HG03558 (cell line): ENCODE data around the gene PDS5B.
"Not testable (repeated sequence)": the region's sequence is repeated elsewhere in the genome, so short reads cannot be mapped to it uniquely, and the experiment has no call there.

Experiments
- ATAC-seq: cut with Tn5 transposase; IDR thresholded peaks from one replicate; pipeline ENCODE4 v1.9.1; 2021; ENCODE audit warnings: moderate number of reproducible peaks; ENCODE audit not compliant: unreplicated experiment; ENCODE audit errors: extremely low read depth

The PDS5B gene, protein sequence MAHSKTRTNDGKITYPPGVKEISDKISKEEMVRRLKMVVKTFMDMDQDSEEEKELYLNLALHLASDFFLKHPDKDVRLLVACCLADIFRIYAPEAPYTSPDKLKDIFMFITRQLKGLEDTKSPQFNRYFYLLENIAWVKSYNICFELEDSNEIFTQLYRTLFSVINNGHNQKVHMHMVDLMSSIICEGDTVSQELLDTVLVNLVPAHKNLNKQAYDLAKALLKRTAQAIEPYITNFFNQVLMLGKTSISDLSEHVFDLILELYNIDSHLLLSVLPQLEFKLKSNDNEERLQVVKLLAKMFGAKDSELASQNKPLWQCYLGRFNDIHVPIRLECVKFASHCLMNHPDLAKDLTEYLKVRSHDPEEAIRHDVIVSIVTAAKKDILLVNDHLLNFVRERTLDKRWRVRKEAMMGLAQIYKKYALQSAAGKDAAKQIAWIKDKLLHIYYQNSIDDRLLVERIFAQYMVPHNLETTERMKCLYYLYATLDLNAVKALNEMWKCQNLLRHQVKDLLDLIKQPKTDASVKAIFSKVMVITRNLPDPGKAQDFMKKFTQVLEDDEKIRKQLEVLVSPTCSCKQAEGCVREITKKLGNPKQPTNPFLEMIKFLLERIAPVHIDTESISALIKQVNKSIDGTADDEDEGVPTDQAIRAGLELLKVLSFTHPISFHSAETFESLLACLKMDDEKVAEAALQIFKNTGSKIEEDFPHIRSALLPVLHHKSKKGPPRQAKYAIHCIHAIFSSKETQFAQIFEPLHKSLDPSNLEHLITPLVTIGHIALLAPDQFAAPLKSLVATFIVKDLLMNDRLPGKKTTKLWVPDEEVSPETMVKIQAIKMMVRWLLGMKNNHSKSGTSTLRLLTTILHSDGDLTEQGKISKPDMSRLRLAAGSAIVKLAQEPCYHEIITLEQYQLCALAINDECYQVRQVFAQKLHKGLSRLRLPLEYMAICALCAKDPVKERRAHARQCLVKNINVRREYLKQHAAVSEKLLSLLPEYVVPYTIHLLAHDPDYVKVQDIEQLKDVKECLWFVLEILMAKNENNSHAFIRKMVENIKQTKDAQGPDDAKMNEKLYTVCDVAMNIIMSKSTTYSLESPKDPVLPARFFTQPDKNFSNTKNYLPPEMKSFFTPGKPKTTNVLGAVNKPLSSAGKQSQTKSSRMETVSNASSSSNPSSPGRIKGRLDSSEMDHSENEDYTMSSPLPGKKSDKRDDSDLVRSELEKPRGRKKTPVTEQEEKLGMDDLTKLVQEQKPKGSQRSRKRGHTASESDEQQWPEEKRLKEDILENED (N-terminal part only)

DNA sequence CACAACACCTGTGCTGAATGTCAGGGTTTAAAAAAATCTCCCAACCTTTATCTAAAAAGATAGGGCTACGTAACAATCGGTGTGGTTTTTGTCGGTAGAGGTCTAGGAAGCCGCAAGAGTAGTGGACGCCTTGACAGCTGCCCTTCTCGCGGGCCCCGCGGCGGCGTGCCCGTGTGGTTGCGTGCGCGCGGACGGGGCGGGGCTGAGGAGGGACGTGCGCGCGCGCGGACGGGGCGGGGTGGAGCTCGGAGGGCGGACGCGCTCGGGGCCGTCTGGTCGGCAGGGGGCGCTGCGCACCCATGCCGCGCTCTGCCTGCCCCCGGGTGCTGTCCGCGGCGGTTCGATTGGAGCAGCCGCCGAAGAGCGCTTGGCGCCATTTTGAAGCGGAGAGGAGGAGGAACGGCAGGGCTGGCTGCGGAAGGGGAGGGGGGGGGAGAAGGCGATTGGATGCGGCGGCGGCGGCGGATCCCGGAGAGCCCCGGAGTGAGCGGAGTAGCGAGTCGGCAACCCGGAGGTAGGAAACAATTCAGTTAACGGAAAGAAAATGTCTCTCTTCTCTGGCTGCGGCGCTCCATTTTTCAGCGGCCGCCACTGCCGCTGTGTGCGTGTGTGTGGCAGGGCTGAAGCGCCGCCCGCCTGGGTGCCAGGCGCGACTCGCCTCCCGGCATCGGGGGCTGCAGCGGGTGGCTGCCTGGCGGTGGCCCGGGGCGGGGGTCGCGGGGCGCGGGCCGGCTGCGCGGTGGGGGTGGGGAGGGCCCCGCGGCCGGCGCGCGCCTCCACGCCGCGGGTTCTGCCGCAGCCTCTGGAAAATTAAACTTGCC, at the start of gene PDS5B:
Gene PDS5B (plus strand): TSS at position 373 of the 821 bp plus-strand sequence. CDS start 62,321 bp downstream, outside the sequence.
- peak; percentile 63 for ATAC-seq

DNA sequence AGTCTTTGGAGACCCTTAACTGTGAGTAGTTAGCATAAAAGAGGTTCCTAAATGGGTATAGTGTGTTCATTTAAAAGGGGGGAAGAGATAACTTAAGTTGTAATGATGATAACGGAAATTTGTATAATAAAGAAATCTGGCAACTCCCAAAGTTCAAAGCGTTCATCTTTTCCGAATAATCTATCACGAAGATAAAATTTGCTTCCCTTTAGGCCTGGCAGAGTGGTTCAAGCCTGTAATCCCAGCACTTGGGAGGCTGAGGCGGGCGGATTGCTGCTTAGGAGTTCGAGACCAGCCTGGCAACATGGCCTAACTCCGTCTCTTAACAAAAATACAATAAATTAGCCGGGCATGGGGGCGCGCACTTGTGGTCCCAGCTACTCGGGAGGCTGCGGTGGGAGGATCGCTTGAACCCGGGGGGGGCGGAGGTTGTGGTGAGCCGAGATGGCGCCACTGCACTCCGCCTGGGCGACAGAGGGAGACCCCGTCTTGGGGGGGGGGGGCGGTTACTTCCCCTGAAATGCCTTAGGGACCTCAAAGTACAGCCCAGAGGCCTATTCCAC, 48.6 kb upstream of the PDS5B start:
- ATAC-seq, result no peak

DNA sequence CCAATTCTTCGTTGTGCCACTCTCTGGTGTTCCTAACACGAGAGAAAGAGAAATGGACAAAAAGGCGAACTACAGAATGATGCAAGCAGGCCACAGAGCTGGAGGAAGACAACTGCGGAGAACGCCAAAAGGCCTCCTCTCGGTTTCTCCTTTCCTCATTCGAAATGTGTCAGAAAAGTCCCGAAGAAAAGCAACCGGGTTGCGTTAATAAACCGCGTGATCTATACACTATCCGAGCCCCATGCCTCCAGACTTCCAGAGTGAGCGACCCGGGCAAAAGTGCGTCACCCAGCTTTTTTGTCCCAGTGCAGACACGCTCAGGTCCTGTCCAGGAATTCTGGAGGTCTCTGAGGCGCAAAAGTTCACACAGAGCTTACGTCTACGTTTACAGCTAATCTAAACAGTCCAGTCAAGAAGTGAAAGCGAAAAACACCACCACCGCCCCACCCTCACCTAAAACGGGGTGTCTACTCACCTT, 48.1 kb upstream of the PDS5B start:
- peak; percentile 38 for ATAC-seq

- ATAC-seq, result peak; percentile 93
These were observed 47.5 kb upstream of the PDS5B start, which contains the start of gene N4BP2L2 for GRCh38 chr13:32538621-32539246. Gene N4BP2L2, minus strand, starts transcription at chr13:32538795. Its CDS starts 1,768 bp downstream, at chr13:32537027.

GRCh38 chr13:32542221-32542620, 44.0 kb upstream of the PDS5B start:
- no peak for ATAC-seq

- no peak for ATAC-seq
These were observed 41.2 kb upstream of the PDS5B start for GRCh38 chr13:32545083-32545482.

DNA sequence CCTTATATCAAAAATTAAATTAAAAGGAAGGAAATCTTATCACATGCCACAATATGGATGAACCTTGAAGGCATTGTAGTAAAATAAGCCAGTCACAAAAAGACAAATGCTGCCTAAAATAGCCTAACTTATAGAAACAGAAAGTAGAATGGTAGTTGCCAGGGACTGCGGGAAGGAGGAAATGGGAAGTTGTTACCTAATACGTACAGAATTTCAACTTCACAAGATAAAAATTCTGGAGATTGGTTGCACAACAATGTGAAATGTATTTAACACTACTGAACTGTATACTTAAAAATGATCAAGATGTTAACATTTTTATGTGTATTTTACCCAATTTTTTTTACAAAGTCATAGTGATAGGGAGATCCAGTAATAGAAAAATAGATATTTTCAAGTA, 37.4 kb upstream of the PDS5B start:
- no peak for ATAC-seq

- ATAC-seq, result no peak
These were observed 36.5 kb upstream of the PDS5B start for GRCh38 chr13:32549788-32550187.

GRCh38 chr13:32553720-32554119, 32.5 kb upstream of the PDS5B start:
- no peak for ATAC-seq

DNA sequence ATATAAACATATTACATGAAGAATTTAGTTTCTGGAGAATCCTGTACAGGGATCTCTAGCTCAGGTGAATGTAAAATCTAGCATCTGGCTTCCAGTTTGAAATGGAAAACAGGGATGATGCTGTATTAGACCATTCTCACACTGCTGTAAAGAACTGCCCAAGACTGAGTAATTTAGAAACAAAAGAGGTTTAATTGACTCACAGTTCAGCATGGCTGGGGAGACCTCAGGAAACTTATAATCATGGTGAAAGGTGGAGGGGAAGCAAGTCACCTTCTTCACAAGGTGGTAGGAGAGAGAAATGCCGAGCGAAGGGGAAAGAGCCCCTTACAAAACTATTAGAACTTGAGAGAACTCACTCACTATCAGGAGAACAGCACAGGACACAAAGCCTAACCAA, 30.6 kb upstream of the PDS5B start:
- no peak for ATAC-seq

DNA sequence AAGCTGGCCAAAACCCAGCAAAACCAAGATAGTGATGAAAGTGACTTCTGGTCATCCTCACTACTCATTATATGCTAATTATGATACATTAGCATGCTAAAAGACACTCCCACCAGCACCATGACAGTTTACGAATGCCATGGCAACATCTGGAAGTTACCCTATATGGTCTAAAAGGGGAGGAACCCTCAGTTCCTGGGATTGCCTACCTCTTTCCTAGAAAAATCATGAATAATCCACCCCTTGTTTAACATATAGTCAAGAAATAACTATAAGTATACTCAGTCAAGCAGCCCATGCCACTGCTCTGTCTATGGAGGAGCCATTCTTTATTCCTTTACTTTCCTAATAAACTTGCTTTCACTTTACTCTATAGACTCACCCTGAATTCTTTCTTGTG, 25.4 kb upstream of the PDS5B start:
- not testable (repeated sequence) for ATAC-seq

DNA sequence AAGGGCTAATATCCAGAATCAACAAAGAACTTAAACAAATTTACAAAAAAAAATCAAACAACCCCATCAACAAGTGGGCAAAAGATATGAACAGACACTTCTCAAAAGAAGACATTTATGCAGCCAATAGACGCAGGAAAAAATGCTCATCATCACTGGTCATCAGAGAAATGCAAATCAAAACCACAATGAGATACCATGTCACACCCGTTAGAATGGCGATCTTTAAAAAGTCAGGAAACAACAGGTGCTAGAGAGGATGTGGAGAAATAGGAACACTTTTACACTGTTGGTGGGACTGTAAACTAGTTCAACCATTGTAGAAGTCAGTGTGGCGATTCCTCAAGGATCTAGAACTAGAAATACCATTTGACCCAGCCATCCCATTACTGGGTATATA, 10.6 kb upstream of the PDS5B start:
- ATAC-seq, result not testable (repeated sequence)

GRCh38 chr13:32577032-32577431, 9.2 kb upstream of the PDS5B start:
- no peak for ATAC-seq

DNA sequence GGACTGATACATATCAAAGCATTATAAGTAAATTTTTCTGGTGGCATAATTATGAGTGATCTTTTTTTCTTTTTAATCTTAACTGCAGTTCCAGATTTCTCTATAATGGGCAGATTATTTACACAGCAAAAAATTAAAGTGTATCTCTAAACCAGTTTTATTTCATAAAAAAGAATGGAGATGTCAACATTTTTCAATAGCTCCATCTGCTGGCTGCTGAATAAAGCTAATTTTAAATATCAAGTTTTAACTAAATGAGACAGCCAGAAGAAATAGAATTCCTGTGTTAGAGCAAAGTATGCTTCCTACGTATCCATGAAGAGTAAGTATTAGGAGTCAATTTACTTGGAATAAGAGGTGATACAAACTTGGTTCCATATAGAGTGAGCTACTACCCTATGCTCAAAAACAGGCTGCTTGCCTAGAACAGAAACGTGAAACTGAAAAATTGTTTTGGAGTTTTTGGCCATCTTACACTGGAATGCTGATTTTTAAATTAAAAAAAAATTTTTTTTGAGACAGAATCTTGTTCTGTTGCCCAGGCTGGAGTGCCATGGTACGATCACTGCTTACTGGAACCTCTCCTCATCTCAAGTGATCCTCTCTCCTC, 5.0 kb upstream of the PDS5B start:
- no peak for ATAC-seq

DNA sequence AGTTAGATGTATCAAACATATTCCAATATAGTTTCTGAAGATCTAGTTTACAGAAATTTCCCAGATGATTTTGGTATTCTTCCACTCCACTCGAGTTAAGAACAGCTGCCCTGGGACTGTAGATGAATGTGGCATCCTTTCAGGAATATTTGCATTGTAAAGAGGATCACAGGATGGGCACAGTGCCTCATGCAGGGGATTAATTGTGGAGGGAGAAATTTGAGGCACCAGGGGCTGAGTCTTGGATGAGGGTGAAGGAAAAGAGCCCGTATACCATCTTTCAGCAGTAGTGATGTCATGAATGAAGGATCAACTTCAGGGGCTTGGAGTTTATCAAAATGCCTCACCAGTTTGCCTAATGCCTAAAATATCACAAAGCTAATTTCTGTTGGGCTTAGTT, 4.0 kb upstream of the PDS5B start:
- ATAC-seq, result no peak

DNA sequence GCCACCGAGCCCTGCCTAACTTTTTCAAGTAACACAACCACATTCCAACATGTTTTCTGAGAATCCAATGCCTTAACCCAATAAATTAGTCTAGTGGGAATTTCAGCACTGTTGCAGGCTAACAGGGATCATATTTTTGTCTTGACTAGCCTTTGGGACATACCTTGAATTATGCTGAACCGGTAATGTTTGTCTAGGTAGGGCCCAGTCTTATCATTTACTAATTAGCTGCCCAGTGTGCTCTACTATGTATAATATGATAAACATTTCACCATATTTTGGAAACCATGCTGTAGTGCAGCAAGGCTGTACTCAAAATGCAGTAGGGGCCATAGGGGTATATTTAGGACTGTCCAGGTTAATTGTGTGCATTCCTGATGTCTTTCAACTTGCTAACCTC, 3.3 kb upstream of the PDS5B start:
- no peak for ATAC-seq

DNA sequence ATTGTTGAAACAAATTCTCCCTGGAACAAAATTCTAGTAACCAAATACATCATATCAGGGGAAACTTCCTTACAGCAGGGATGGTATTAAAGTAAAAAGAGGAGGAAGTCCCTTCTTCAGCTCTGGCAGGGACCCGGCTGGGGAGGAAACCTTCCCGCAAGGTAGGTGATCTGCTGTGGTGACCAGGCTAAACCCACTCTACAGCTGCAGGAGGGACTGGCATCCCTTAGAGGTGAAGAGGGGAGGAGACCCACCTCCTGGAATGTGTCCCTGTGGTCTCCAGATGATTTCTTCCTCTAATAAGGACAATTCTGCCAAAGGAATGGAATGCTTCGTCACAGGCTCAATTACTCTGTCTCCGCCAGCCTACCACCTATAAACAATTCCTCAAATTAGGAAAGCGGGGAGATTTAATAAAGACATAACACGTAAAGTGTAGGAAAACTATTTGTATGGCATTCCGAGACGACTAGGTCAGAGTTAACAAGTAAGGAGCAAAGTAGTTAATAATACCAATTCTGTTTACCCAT, 637 bp upstream of the PDS5B start:
- ATAC-seq, result no peak
